ENCODE results near the gene CRHR1. TPM values are rescaled to one million over a fixed set of nuclear protein-coding genes. Genes with fewer than 3 reads are reported as not detected.

CRHR1 gene
- polyA plus RNA-seq, 4 donors, result 0.04 TPM; not detected in 3

GRCh38 chr17:45824901-45825492, 40.9 kb downstream of the CRHR1 start:
- H3K27ac ChIP-seq (ENCODE audit: low read depth in 1 of 3, low read length in 2 of 3), result no peak overlapping the region
- no peaks in the 10 kb centered on the region for H3K9me3 ChIP-seq (ENCODE audit: control insufficient read depth in 2 of 2, insufficient read depth in 1 of 2, low read depth in 1 of 2, low read length in 1 of 2)
- no peaks in the 10 kb centered on the region for H3K4me1 ChIP-seq (ENCODE audit: control insufficient read depth in 3 of 3, insufficient read depth in 2 of 3, low read depth in 1 of 3, low read length in 2 of 3)
- 82 to 91% (median 83%) methylated on average over 12 to 13 of the region's 13 CpGs for WGBS, 3 donors
- no peaks in the 10 kb centered on the region for H3K36me3 ChIP-seq (ENCODE audit: control insufficient read depth in 3 of 3, insufficient read depth in 2 of 3, low read depth in 1 of 3, low read length in 3 of 3)
- DNase-seq (no peak), FAIRE-seq (no peak)
- no peak overlapping the region for H3K4me3 ChIP-seq (ENCODE audit: low read depth in 1 of 3, low read length in 3 of 3)
- H3K27me3 ChIP-seq (ENCODE audit: control insufficient read depth in 3 of 3, insufficient read depth in 3 of 3, low read length in 3 of 3), result peaks cover 0 to 2% (median 0%) of the 10 kb centered on the region in 3 donors

- FAIRE-seq (no peak), DNase-seq (no peak)
- H3K27ac ChIP-seq (ENCODE audit: low read depth in 1 of 3, low read length in 2 of 3), result no peak overlapping the region
- no peaks in the 10 kb centered on the region for H3K9me3 ChIP-seq (ENCODE audit: control insufficient read depth in 2 of 2, insufficient read depth in 1 of 2, low read depth in 1 of 2, low read length in 1 of 2)
- 88 to 91% (median 88%) methylated on average over 14 of the region's 14 CpGs for WGBS, 3 donors
- no peaks in the 10 kb centered on the region for H3K36me3 ChIP-seq (ENCODE audit: control insufficient read depth in 3 of 3, insufficient read depth in 2 of 3, low read depth in 1 of 3, low read length in 3 of 3)
- H3K4me3 ChIP-seq (ENCODE audit: low read depth in 1 of 3, low read length in 3 of 3), result no peak overlapping the region
- H3K27me3 ChIP-seq (ENCODE audit: control insufficient read depth in 3 of 3, insufficient read depth in 3 of 3, low read length in 3 of 3), result peaks cover 0 to 2% (median 0%) of the 10 kb centered on the region in 3 donors
- H3K4me1 ChIP-seq (ENCODE audit: control insufficient read depth in 3 of 3, insufficient read depth in 2 of 3, low read depth in 1 of 3, low read length in 2 of 3), result no peaks in the 10 kb centered on the region
Observed at GRCh38 chr17:45825792-45826191, 41.7 kb downstream of the CRHR1 start.

- Histone ChIP-seq H3K36me3 (ENCODE audit: control insufficient read depth in 3 of 3, insufficient read depth in 2 of 3, low read depth in 1 of 3, low read length in 3 of 3) (no peaks in the 10 kb centered on the region), H3K27ac (ENCODE audit: low read depth in 1 of 3, low read length in 2 of 3) (no peak overlapping the region), H3K4me3 (ENCODE audit: low read depth in 1 of 3, low read length in 3 of 3) (no peak overlapping the region), H3K9me3 (ENCODE audit: control insufficient read depth in 2 of 2, insufficient read depth in 1 of 2, low read depth in 1 of 2, low read length in 1 of 2) (no peaks in the 10 kb centered on the region), H3K4me1 (ENCODE audit: control insufficient read depth in 3 of 3, insufficient read depth in 2 of 3, low read depth in 1 of 3, low read length in 2 of 3) (no peaks in the 10 kb centered on the region), H3K27me3 (ENCODE audit: control insufficient read depth in 3 of 3, insufficient read depth in 3 of 3, low read length in 3 of 3) (peaks cover 0 to 4% (median 0%) of the 10 kb centered on the region in 3 donors)
- DNase-seq (no peak), FAIRE-seq (no peak)
- 88 to 89% (median 88%) methylated on average over 16 of the region's 16 CpGs for WGBS, 3 donors
Observed at GRCh38 chr17:45826919-45827588, 42.9 kb downstream of the CRHR1 start.

- peaks cover 0 to 7% (median 0%) of the 10 kb centered on the region in 3 donors for H3K27me3 ChIP-seq (ENCODE audit: control insufficient read depth in 3 of 3, insufficient read depth in 3 of 3, low read length in 3 of 3)
- WGBS, 3 donors, result 63 to 70% (median 68%) methylated on average over 9 of the region's 9 CpGs
- no peaks in the 10 kb centered on the region for H3K36me3 ChIP-seq (ENCODE audit: control insufficient read depth in 3 of 3, insufficient read depth in 2 of 3, low read depth in 1 of 3, low read length in 3 of 3)
- H3K27ac ChIP-seq (ENCODE audit: low read depth in 1 of 3, low read length in 2 of 3), result no peak overlapping the region
- no peaks in the 10 kb centered on the region for H3K4me1 ChIP-seq (ENCODE audit: control insufficient read depth in 3 of 3, insufficient read depth in 2 of 3, low read depth in 1 of 3, low read length in 2 of 3)
- no peak overlapping the region for H3K4me3 ChIP-seq (ENCODE audit: low read depth in 1 of 3, low read length in 3 of 3)
- FAIRE-seq, result no peak
- DNase-seq, result no peak
- no peaks in the 10 kb centered on the region for H3K9me3 ChIP-seq (ENCODE audit: control insufficient read depth in 2 of 2, insufficient read depth in 1 of 2, low read depth in 1 of 2, low read length in 1 of 2)
Observed at GRCh38 chr17:45828171-45828570, 44.1 kb downstream of the CRHR1 start.

GRCh38 chr17:45828582-45829133, 44.5 kb downstream of the CRHR1 start:
- no peak for FAIRE-seq
- Histone ChIP-seq H3K4me3 (ENCODE audit: low read depth in 1 of 3, low read length in 3 of 3) (no peak overlapping the region), H3K9me3 (ENCODE audit: control insufficient read depth in 2 of 2, insufficient read depth in 1 of 2, low read depth in 1 of 2, low read length in 1 of 2) (no peaks in the 10 kb centered on the region), H3K27me3 (ENCODE audit: control insufficient read depth in 3 of 3, insufficient read depth in 3 of 3, low read length in 3 of 3) (peaks cover 0 to 7% (median 0%) of the 10 kb centered on the region in 3 donors), H3K36me3 (ENCODE audit: control insufficient read depth in 3 of 3, insufficient read depth in 2 of 3, low read depth in 1 of 3, low read length in 3 of 3) (no peaks in the 10 kb centered on the region), H3K27ac (ENCODE audit: low read depth in 1 of 3, low read length in 2 of 3) (no peak overlapping the region), H3K4me1 (ENCODE audit: control insufficient read depth in 3 of 3, insufficient read depth in 2 of 3, low read depth in 1 of 3, low read length in 2 of 3) (no peaks in the 10 kb centered on the region)
- WGBS, 3 donors, result 73 to 74% (median 74%) methylated on average over 15 of the region's 15 CpGs
- DNase-seq, result no peak

- Histone ChIP-seq H3K36me3 (ENCODE audit: control insufficient read depth in 3 of 3, insufficient read depth in 2 of 3, low read depth in 1 of 3, low read length in 3 of 3) (no peaks in the 10 kb centered on the region), H3K27ac (ENCODE audit: low read depth in 1 of 3, low read length in 2 of 3) (no peak overlapping the region), H3K27me3 (ENCODE audit: control insufficient read depth in 3 of 3, insufficient read depth in 3 of 3, low read length in 3 of 3) (peaks cover 0 to 16% (median 4%) of the 10 kb centered on the region in 3 donors), H3K9me3 (ENCODE audit: control insufficient read depth in 2 of 2, insufficient read depth in 1 of 2, low read depth in 1 of 2, low read length in 1 of 2) (no peaks in the 10 kb centered on the region), H3K4me1 (ENCODE audit: control insufficient read depth in 3 of 3, insufficient read depth in 2 of 3, low read depth in 1 of 3, low read length in 2 of 3) (no peaks in the 10 kb centered on the region), H3K4me3 (ENCODE audit: low read depth in 1 of 3, low read length in 3 of 3) (no peak overlapping the region)
- 48 to 85% (median 75%) methylated on average over 6 of the region's 6 CpGs for WGBS, 3 donors
- DNase-seq (no peak), FAIRE-seq (no peak)
Observed at GRCh38 chr17:45833920-45834319, 49.8 kb downstream of the CRHR1 start.

GRCh38 chr17:45834471-45835396, 50.6 kb downstream of the CRHR1 start:
- DNase-seq (no peak), FAIRE-seq (no peak)
- Histone ChIP-seq H3K36me3 (ENCODE audit: control insufficient read depth in 3 of 3, insufficient read depth in 2 of 3, low read depth in 1 of 3, low read length in 3 of 3) (no peaks in the 10 kb centered on the region), H3K4me1 (ENCODE audit: control insufficient read depth in 3 of 3, insufficient read depth in 2 of 3, low read depth in 1 of 3, low read length in 2 of 3) (no peaks in the 10 kb centered on the region), H3K27ac (ENCODE audit: low read depth in 1 of 3, low read length in 2 of 3) (no peak overlapping the region), H3K27me3 (ENCODE audit: control insufficient read depth in 3 of 3, insufficient read depth in 3 of 3, low read length in 3 of 3) (peaks cover 0 to 17% (median 4%) of the 10 kb centered on the region in 3 donors), H3K9me3 (ENCODE audit: control insufficient read depth in 2 of 2, insufficient read depth in 1 of 2, low read depth in 1 of 2, low read length in 1 of 2) (no peaks in the 10 kb centered on the region), H3K4me3 (ENCODE audit: low read depth in 1 of 3, low read length in 3 of 3) (no peak overlapping the region)
- 85 to 86% (median 86%) methylated on average over 23 to 26 of the region's 26 CpGs for WGBS, 3 donors

GRCh38 chr17:45835481-45835880, 51.4 kb downstream of the CRHR1 start:
- no peaks in the 10 kb centered on the region for H3K36me3 ChIP-seq (ENCODE audit: control insufficient read depth in 3 of 3, insufficient read depth in 2 of 3, low read depth in 1 of 3, low read length in 3 of 3)
- WGBS, 3 donors, result 80 to 87% (median 85%) methylated on average over 5 of the region's 5 CpGs
- no peak overlapping the region for H3K27ac ChIP-seq (ENCODE audit: low read depth in 1 of 3, low read length in 2 of 3)
- FAIRE-seq, result no peak
- peaks cover 0 to 17% (median 4%) of the 10 kb centered on the region in 3 donors for H3K27me3 ChIP-seq (ENCODE audit: control insufficient read depth in 3 of 3, insufficient read depth in 3 of 3, low read length in 3 of 3)
- H3K4me3 ChIP-seq (ENCODE audit: low read depth in 1 of 3, low read length in 3 of 3), result no peak overlapping the region
- no peaks in the 10 kb centered on the region for H3K4me1 ChIP-seq (ENCODE audit: control insufficient read depth in 3 of 3, insufficient read depth in 2 of 3, low read depth in 1 of 3, low read length in 2 of 3)
- H3K9me3 ChIP-seq (ENCODE audit: control insufficient read depth in 2 of 2, insufficient read depth in 1 of 2, low read depth in 1 of 2, low read length in 1 of 2), result no peaks in the 10 kb centered on the region
- DNase-seq, result no peak
